ENCODE data around the gene MFF.
"Not testable (repeated sequence)": the region's sequence is repeated elsewhere in the genome, so short reads cannot be mapped to it uniquely, and the experiment has no call there.

Gene MFF

DNA sequence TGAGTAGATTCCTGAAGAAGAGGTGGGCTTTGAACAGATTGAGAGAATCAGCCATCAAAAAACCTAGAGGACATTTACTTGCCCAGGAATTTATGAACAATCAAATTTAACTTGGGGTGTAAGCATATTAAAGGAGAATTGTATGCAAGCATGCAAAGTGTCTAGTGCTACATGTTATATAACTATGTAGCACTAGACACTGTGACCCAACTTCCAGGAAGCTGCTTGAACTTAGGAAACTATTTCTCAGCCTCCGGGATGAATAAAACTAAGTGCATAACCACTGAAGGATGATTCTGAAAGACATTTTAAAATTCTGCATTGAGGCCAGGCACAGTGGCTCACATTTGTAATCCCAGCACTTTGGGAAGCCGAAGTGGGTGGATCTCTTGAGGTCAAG, 12.4 kb downstream of the MFF start:
- DNase-seq (ENCODE audit: low read depth): no peak

GRCh38 chr2:227339098-227339599, 14.1 kb downstream of the MFF start:
- DNase-seq (ENCODE audit: low read depth): no peak

- DNase-seq (ENCODE audit: low read depth): no peak
Observed at GRCh38 chr2:227340106-227340505, 15.1 kb downstream of the MFF start.

GRCh38 chr2:227341553-227341952, 16.5 kb downstream of the MFF start:
- DNase-seq (ENCODE audit: low read depth): no peak

DNA sequence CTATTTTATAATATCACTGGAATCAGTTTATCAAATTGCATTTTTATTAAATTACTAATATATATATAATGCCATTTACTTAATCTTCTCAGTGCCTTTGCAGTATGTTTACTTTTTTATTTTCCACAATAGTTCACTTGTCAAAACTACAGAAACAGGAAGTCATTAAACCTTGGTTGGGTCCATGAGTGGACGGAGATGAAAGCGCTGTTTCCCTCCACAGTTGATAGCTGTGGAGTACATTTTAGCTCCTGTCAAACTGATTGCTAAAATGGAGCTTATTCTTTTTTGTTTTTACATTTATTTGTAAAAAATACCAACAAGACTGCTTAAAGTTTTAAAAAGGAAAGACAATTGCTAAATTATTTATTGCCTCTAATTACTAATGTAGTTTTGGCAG, 19.2 kb downstream of the MFF start:
- DNase-seq (ENCODE audit: low read depth): no peak

DNA sequence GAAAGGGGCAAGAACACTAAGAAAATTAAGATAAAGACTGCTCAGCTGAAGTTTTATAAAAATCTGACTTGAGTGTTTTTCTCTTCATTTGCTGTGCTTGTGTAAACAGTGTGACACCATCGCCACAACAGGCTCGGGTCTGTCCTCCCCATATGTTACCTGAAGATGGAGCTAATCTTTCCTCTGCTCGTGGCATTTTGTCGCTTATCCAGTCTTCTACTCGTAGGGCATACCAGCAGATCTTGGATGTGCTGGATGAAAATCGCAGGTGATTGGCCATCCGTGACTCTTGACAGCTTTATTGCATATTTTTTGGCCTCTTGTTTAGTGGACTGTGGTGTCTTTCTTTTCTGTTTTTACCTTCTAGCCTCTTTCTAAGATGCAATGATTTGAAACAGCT, 22.1 kb downstream of the MFF start:
- DNase-seq (ENCODE audit: low read depth): no peak

- no peak for DNase-seq (ENCODE audit: low read depth)
Observed at GRCh38 chr2:227348324-227348723, 23.3 kb downstream of the MFF start.

DNA sequence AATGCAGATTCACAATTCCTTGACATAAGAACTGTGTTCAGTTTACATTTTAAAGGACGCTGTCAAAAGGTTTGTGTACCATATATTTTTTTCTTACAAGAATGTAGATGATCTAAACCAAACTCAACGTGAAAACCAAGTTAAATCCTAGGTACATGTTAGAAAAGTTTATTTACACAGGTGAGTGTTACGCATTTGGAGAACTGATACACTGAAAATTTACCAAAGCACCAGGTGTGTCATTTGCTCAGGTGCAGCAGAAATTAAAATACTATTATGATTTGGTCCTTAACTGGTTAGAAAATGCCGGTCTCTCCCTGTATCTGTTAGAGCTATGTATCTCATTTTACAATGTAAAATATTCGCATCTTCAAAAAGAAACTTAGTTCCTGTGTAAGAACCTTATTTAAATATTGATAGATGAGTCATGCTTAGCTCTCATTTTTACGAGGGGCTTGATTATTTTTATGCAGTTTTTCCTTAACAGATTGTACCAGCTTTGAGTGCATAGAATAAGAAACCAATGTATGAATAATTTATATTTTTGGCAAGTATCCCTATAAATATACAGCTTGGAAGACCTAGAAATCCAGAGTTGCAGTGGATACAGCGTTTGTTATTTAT, 25.1 kb downstream of the MFF start:
- DNase-seq (ENCODE audit: low read depth): no peak

DNA sequence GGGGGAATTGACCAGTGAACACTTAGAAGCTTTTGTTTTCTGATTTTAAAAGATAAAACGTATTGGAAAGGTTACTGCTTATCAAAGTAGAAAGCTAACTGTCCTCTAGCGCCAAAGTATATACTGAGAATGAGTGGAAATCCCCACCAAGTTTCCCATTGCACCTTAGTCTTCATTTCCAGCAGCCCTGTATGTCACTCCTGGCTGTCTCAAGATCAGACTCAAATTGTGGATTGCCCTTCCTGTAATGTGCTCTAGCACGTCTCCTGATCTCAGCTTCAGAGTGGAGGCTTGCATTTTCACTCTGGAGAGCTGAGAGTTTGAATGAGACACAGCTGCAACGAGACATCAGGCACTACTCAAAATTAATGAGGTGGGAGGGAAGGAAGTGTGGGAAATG, 26.6 kb downstream of the MFF start:
- DNase-seq (ENCODE audit: low read depth): no peak

DNA sequence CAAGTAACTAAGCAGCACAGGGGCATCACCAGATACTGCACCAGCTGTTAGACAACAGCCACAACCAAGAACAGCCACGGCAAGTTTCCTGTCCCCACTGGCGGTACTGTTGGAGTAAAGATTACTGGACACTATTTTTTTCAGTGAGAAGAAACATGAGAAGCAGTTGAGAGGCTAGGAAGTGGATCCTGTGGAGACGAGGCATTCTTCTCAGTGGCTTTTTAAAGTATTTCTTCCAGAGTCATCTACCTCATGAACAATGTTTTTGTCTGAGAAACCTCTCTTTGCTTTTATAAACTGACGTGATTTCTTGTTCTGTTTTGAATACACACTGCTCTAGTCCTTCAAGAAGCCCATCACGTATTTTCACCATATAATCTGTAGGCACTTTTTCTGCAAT, 35.3 kb downstream of the MFF start:
- DNase-seq (ENCODE audit: low read depth): no peak

GRCh38 chr2:227363756-227364155, 38.7 kb downstream of the MFF start:
- no peak for DNase-seq (ENCODE audit: low read depth)

DNA sequence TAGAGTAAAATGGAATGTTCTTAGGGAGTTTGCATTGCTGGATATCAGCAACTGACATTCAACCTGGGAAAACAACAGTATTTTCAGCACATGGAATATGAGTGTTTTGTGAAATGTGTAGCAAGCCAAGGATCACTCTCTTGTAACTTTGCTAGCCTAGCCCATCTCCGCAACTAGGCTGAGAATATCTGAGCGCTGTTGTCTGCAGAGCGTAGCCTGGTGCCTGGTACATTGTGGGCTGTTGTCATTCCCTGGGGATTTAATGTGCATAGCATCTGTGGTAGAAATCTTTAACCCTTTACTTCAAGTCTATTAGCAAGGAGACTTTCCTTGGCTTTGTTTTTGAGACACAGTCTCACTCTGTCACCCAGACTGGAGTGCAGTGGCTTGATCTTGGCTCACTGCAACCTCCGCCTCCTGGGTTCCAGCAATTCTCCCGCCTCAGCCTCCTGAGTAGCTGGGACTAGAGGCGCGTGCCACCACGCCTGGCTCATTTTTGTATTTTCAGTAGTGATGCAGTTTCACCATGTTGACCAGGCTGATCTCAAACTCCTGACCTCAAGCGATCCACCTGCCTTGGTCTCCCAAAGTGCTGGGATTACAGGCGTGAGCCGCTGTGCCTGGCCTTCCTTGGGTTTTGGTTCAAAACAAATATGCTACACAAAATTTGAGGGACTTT, 39.7 kb downstream of the MFF start:
- DNase-seq (ENCODE audit: low read depth): not testable (repeated sequence)

GRCh38 chr2:227365833-227366232, 40.8 kb downstream of the MFF start:
- DNase-seq (ENCODE audit: low read depth): no peak

DNA sequence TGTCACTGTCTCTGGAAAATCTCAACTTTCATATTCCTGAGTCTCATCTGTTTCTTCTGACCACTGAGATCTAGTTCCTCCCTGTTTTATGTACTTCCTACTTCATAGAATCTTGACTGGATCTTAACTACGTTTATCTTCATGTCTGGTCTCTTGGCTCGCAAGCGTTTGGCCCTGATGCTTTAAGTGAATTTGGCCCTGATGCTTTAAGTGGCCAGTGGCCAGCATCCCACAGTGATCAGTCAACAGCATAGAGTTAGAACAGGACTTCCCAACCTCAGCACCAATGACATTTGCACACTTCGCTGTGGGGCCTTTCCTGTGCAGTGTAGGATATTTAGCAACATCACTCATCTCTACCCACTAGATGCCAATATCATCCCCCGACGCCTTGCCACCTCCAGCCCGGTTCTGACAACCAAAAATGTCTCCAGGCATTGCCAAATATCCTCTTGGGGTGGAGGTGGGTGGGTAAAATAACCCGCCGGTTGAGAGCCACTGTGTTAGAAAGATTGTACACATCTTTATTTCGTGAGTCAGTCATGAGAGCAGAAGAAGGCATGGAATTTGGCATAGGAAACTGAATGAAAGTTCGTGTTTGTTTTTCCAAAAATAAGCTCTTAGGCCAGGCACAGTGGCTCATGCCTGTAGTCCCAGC, 41.8 kb downstream of the MFF start:
- DNase-seq (ENCODE audit: low read depth): no peak

DNA sequence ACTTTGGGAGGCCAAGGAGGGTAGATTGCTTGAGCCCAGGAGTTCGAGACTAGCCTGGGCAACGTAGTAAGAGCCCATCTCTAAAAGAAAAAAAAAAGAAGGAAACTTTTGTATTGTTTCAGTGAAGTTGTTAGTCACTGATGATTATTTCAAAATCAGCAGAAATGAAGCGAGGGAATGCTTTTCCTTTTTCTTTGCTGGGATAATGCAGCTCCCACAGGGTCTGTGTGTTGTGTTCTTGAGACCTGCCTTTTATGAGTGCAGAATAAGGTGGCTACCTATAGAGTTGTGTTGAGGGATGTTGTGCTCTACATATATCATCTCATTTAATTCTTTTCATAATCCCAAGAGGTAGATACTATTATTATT, 42.4 kb downstream of the MFF start:
- DNase-seq (ENCODE audit: low read depth): no peak

DNA sequence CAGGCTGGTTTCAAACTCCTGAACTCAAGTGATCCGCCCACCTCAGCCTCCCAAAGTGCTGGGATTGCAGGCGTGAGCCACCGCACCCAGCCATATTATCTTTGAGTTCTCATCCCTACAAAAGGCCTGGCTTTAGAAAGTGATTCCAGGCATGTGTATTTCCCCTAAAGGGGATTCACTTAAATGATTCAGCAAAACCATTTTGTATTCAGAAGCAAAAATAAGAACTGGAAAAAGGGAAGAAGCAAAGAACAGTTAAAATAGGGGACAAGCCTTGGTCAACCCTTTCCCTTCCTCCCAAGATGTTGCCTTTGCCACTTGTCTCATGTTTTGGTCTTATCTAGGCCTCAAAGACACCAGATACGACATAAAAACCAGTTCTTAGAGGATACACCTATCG, 43.5 kb downstream of the MFF start:
- DNase-seq (ENCODE audit: low read depth): no peak

DNA sequence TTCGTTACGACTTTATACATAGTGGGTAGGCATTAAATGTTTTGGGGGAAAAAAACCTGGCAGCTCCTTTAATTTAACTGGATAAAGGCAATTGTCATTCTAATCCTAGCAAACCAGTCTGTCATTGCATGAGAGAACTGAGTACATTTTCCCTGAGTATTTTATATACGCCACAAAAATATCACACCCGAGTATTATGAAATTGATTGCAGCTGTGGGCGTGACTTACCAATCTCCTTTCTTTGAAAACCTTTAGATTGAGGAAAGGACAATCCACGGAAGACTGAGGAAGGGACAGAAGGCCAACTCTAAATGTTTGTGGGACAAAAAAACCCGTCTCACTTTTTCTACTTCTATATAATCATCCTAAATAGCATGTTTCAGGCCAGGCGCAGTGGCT, 45.0 kb downstream of the MFF start:
- DNase-seq (ENCODE audit: low read depth): no peak

DNA sequence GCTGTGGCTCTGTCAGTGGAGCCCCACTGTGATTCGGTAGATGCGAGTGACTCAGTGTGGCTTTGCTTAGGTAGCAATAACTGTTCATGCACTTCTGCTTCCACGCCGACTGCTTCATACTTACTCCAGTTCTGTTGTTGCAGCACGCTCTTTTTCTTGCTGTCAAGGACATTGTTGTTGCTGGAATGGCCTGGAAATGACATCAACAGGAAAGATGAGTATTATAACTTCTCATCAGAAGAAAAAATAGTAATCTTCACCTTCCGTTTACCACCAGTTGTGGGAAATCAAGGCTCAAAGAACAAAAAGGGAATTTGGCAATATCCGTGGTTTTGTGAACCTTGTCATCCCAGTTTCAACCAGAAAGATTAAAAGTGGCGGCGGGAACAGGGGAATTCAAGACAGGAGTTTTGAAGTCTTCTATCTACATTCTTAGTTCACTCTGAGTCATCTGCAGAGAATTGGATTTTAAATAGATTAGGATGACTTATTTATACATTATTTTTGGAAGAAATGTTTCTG, 45.8 kb downstream of the MFF start:
- DNase-seq (ENCODE audit: low read depth): no peak

- DNase-seq (ENCODE audit: low read depth): no peak
Observed at GRCh38 chr2:227373389-227373788, 48.3 kb downstream of the MFF start.

DNA sequence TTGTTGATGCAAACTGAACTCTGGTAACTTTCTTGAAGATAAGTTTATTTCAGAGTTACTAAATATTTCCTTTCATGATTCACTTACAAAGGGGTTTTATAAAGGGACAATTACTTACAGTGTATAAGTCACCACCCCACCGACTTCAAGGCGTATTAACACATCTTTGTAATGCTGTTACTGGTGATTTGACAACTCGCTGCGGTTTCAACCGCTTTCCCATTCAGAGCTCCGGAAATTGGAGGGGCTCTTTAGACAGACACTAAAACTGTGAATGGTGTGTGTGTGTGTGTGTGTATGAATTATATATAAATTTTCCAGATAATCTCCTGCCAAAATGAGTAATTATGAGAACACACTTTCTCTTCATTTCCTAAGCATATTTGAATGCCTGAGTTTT, 49.1 kb downstream of the MFF start:
- no peak for DNase-seq (ENCODE audit: low read depth)

- no peak for DNase-seq (ENCODE audit: low read depth)
Observed at GRCh38 chr2:227376656-227377396, 51.8 kb downstream of the MFF start.
